Retinal pigment epithelial cell (primary cell): ENCODE results near the gene CSNK1A1.

ENCODE experiments used
- DNase-seq: peaks from one replicate; pipeline ENCODE4 v3.0.0-alpha.2; 2010; ENCODE audit warnings: low read depth
- H3K4me3 ChIP-seq: 2 replicates; pipeline ENCODE4 v1.5.1; 2011; ENCODE audit warnings: mild to moderate bottlenecking, low read length, control low read depth, moderate library complexity
- CTCF ChIP-seq: conservative IDR thresholded peaks from 2 replicates; pipeline ENCODE4 v1.5.1; 2011; ENCODE audit warnings: low read depth, low read length, control low read depth, inconsistent platforms

Gene CSNK1A1

DNA sequence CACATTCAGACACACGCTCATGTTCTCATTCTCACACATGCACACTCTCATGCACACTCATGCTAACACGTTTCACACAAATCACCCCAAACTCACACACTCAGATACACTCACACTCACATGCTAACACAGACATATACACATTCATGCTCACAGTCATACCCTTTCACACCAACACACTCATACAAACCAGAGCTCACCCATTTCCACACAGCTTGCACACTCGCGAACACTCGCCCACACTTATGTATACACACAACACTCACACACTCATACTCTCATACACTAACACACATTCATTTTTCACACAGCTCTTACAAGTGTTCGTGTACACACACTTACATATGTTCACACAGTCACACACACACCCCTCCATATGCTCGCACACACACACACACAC is 108.0 kb downstream of the CSNK1A1 start:
- no peak for DNase-seq
- H3K4me3 ChIP-seq = no peak overlapping the region
- no peak for TF ChIP-seq CTCF

DNA sequence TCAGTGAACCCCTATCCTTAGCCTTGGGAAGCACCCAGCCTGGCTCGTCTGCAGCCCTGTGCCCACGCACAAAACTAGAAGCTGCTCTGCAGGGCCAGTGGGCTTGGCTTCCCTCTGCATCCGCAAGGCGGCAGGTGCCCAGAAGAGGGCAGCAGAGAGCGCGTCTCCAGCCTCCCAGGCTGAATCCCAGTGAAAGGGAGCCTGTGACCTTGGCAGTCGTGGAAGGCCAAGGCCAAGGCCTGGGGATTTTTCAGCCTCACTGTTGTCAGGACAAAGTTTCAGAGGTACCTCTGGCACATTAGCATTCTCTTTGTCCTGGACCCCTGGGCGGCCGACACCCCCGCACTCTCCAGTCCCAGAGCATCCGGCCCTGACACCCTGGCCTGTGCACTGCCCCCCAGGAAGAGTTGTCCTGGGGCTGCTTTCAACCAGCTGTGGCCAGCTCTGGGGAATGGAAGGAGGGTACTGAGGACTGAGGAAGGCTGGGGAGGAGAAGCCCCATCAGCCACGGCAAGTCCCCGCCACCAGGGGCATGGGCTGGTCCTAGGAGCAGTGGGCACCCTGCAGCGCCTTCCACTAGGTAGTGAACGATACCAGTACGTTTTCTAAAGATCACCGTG is 108.6 kb downstream of the CSNK1A1 start:
- no peak for DNase-seq
- peak; percentile 92 for TF ChIP-seq CTCF
- no peak overlapping the region for H3K4me3 ChIP-seq
